HK-2 (cell line): Measurements from ENCODE around the gene PKP1.
"Not testable (repeated sequence)": the region's sequence is repeated elsewhere in the genome, so short reads cannot be mapped to it uniquely, and the experiment has no call there.

Experiments used
- DNase-seq: peaks from one replicate; pipeline ENCODE4 v3.0.0-alpha.2; 2018; ENCODE audit not compliant: unreplicated experiment

PKP1 gene

GRCh38 chr1:201282931-201283829, at the start of gene PKP1:
Gene PKP1 (plus strand): TSS chr1:201283506. CDS start chr1:201283703, 197 bp downstream.
- DNase-seq, result no peak

GRCh38 chr1:201239646-201240045, 43.7 kb upstream of the PKP1 start:
- not testable (repeated sequence) for DNase-seq

- DNase-seq, result no peak
These were observed 43.1 kb upstream of the PKP1 start for GRCh38 chr1:201240171-201240570.

DNA sequence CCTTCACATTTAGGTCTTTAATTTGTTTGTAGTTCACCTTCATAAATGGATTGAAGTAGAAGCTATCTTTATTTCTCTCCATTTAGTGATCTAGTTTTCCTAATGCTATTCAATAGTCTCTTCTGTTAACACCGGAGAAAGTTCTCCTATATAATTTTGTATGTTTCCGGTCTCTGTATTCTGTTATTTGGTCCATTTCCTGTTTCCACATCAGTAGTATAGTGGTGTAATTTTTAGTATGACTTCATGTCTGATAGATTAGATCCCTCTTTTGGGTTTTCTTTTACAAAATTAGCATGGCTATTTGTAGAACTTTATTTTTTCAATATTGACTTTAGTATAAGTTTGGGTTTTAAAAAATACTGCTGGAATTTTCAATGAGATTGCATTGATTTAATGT, 41.6 kb upstream of the PKP1 start:
- DNase-seq, result no peak

DNA sequence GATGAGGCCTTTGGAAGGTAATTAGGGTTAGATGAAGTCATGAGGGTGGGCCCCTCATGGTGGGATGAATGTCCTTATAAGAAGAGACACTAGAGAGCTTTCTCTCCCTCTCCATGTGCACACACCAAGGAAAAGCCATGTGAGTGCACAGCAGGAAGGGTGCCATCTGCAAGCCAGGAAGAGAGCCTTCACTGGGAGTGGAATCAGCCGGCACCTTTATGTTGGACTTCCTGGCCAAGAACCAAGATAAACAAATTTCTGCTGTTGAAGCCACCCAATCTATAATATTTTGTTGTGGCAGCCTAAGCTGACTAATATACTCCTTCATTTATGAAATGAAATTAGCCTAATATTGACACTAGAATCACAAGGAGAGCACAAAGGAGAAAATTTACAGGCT, 38.2 kb upstream of the PKP1 start:
- no peak for DNase-seq

GRCh38 chr1:201248721-201249559, 34.4 kb upstream of the PKP1 start:
- no peak for DNase-seq

- DNase-seq, result no peak
These were observed 32.8 kb upstream of the PKP1 start for GRCh38 chr1:201250326-201251011.

GRCh38 chr1:201251411-201251810, 31.9 kb upstream of the PKP1 start:
- no peak for DNase-seq

GRCh38 chr1:201251851-201252430, 31.4 kb upstream of the PKP1 start:
- DNase-seq, result no peak

DNA sequence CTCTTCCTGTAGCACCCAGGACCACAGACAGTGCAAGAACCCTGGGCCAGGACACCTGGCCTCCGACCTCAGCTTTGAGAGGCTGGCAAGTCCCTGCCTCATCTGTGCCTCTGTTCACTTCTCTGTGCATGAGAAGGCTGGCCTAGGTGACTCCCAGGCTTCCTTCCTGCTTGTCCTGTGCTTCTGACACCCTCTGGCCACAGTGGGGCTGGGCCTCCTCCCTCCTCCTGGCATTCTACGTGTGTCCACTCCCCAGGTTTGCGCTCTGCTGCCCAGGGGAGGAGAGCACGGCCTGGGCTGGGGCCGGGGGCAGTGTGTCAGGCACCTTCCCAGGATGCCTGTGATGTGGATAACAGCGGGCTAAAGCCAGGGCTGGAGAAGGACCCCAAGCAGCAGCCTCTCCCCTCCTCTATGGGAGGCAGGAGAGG, 30.3 kb upstream of the PKP1 start:
- DNase-seq, result no peak

DNA sequence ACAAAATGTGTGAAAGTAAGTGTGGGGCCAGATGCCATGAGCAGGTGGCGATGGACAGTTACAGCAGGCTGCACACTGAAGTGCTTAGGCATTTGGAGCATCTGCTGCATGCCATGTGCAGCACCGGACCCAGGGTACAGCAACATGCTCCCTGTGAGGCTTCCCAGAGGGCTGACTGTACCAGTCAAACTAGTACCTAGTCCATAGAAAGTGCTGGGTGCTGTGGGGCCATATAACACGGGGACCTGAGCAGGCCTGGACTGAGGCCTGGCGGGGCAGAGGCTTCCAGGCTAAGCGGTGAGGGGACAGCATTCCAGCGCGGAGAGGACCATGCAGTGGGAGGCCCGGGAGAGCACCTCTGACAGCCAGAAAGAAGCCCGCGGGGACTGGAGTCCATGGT, 29.9 kb upstream of the PKP1 start:
- DNase-seq, result no peak

- no peak for DNase-seq
These were observed 29.2 kb upstream of the PKP1 start for GRCh38 chr1:201253906-201254624.

DNA sequence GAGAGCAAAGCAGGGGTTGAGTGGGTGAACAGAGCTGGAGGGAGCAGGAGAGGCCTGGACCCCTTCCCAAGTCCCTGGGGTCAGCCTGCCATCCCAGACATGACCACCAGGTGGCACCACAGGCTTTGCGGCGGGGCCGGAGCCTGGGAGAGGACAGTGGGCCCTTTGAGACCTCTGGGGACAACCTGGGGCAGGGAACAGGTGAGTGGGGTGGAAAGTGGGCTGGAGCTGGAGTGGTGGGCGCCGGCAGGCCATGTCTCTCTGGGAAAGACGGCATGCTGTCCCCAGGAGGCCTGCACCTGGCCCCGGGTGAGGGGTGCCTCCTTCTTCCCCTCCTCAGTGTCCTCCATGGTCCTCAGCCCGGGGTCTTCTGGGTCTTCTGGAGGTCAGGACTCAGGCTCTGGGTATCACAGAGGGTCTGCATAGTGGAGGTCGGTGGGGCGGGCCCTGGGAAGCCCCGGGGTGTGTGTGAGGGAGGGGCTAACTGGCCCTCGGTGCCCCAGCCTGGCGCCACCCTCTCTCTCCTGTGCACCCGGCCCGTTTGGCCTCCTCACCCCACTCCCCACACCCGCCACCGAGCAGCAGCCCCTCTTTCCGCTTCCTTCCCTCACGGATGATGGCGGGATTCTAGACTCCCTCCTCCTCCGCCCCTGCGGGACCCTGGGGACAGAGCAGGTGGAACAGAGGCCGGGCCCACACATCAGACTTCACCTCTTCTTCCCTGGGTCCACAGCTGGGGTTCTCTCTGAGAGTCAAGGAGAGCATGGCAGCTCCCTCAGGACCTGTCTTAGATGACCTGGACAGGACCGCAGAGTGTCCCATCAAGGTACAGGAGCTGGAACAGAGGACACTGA, 28.5 kb upstream of the PKP1 start:
- peak; percentile 78 for DNase-seq

- DNase-seq, result no peak
These were observed 27.6 kb upstream of the PKP1 start for GRCh38 chr1:201255479-201256362.

DNA sequence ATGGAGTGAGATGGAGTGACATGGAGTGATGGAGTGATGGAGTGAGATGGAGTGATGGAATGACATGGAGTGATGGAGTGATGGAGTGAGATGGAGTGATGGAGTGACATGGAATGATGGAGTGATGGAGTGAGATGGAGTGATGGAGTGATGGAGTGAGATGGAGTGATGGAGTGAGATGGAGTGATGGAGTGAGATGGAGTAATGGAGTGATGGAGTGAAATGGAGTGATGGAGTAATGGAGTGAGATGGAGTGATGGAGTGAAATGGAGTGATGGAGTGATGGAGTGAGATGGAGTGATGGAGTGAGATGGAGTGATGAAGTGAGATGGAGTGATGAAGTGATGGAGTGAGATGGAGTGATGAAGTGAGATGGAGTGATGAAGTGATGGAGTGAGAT, 25.2 kb upstream of the PKP1 start:
- DNase-seq, result not testable (repeated sequence)

- no peak for DNase-seq
These were observed 24.5 kb upstream of the PKP1 start for GRCh38 chr1:201258763-201259230.

DNA sequence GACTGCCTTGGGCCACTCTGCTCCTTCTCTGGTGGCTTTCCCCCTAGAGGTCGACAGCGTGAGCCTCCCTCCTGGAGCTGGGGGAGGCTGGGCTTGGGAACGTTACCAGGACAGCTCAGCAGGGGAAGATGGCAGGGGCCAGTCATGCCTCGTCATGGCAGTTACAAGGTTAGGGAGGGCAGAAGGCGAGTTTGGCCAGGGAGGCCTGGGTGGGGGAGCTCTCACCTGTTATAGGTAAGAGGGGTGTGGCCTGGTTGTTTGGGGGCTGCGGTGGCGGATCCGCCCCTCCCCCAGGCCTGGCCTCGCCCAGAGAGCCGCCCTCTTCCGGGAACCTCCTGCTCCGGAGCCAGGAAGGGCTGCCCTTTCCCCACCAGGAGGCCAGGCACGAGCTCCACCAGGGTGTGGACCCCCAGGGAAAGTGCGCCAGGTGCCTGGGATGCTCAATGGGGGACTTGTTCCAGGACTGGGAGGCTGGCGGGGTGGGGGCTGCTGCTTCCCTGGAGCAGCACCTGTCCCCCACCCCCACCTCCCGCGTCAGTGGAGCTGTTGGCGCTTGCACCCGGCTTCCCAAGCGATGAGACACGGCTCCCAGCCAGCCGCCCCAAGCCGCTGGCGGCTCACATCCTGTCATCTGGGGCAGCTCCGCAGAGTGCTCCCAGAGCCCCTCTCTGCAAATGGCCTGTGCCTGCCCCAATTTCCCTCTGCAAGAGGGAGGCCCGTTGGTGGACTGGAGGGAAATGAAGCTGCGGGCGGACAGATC, 23.6 kb upstream of the PKP1 start:
- no peak for DNase-seq

DNA sequence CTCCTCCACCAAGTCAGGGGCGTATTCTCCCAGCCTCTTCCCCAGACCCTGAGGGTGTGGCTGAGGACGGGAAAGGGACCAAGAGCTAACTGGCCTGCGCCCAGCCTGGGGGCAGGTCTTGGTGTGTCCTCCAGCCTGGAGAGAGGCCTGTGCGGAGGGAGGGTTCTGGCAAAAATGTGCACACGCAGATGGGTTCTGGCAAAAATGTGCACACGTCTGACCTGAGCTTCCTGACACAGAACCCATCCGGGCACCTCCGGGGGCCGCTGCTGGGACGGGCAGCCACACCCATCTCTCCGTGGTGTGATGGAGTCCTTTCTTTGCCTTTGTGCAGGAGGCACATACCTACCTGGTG, 23.1 kb upstream of the PKP1 start:
- DNase-seq, result no peak
